Keratinocyte (primary cell): ENCODE measurements around the gene TROAP.

ENCODE experiments used
- CTCF ChIP-seq, 3 experiments: IDR thresholded peaks in 1 of 3; conservative IDR thresholded peaks in 1 of 3; optimal IDR thresholded peaks in 1 of 3; 2 replicates in 2 of 3; 3 replicates in 1 of 3; pipeline versions ENCODE3 to v1.5.1; 2011; ENCODE audit warnings: low read length in 3 of 3, mild to moderate bottlenecking in 3 of 3, moderate library complexity in 2 of 3, control low read depth in 1 of 3, inconsistent platforms in 1 of 3; ENCODE audit not compliant: insufficient read depth in 2 of 3; ENCODE audit errors: extremely low read depth in 1 of 3
- EZH2 ChIP-seq: IDR thresholded peaks from one replicate; pipeline ENCODE4 v1.6.1; 2012; ENCODE audit warnings: inconsistent platforms, mild to moderate bottlenecking, low read length, moderate library complexity

GRCh38 chr12:49314811-49315210 is 8.2 kb upstream of the TROAP start:
- TF ChIP-seq CTCF (optimal IDR thresholded peaks at IDR 0.05 in 1 of 3, IDR thresholded peaks at IDR 0.05 in 1 of 3, conservative IDR thresholded peaks at IDR 0.05 in 1 of 3; ENCODE audit: extremely low read depth in 1 of 3, insufficient read depth in 2 of 3, low read length in 3 of 3) (no peak), EZH2 (no peak)
